Liver (tissue), 3 donors: ENCODE data around the gene TNNT1.

Experiments
- CTCF ChIP-seq: fragments of 150-350 bp; IDR thresholded peaks from 2 replicates; pipeline ENCODE4 v1.5.1; 2017; ENCODE audit warnings: improper control_type of control experiment, low read depth, low read length; ENCODE audit not compliant: missing input control
- EGR1 ChIP-seq, 2 donors: IDR thresholded peaks; 2 replicates each; pipeline ENCODE4 v1.6.1; 2016 to 2018; ENCODE audit warnings: antibody characterized with exemption in 2 of 2, low read depth in 2 of 2
- GABPA ChIP-seq, 2 donors: IDR thresholded peaks in 1 of 2; conservative IDR thresholded peaks in 1 of 2; 2 replicates each; pipeline ENCODE4 v1.6.1; 2016; ENCODE audit warnings: antibody characterized with exemption in 2 of 2, mild to moderate bottlenecking in 1 of 2, moderate library complexity in 1 of 2
- TAF1 ChIP-seq: conservative IDR thresholded peaks from 2 replicates; pipeline ENCODE4 v1.6.1; 2016; ENCODE audit warnings: antibody characterized with exemption, mild to moderate bottlenecking
- TF ChIP-seq, protein P1 (sequence below): IDR thresholded peaks from 2 replicates; pipeline ENCODE4 v1.6.1; 2016; ENCODE audit warnings: antibody characterized with exemption, mild to moderate bottlenecking
- donor health status: healthy.
- donor health status: healthy.

DNA sequence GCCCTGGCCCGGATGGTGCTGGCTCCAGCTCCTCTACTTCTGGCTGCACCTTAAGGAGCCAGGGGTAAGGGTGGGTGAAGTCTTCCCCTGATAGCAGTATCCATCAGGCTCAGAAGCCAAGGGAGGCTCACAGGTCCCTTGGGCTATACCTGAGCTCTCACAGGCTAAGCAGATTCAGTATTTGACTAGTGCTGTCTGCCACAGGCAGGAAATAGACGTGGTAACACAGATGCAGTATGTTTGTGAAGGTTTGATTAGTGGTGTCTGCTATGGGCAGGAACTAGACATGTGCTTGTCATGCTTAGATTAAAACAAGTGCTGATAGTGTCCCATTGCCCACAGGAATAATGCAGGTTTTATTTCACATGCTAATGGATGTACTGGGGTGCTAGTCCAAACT lies 27.1 kb upstream of the TNNT1 start:
- TF ChIP-seq EGR1 (IDR thresholded peaks at IDR 0.05; ENCODE audit: low read depth in 2 of 2): no peak
- no peak for TF ChIP-seq CTCF
- TF ChIP-seq TAF1: no peak
- TF ChIP-seq GABPA (IDR thresholded peaks at IDR 0.05 in 1 of 2, conservative IDR thresholded peaks at IDR 0.05 in 1 of 2): no peak
- TF ChIP-seq, protein P1, sequence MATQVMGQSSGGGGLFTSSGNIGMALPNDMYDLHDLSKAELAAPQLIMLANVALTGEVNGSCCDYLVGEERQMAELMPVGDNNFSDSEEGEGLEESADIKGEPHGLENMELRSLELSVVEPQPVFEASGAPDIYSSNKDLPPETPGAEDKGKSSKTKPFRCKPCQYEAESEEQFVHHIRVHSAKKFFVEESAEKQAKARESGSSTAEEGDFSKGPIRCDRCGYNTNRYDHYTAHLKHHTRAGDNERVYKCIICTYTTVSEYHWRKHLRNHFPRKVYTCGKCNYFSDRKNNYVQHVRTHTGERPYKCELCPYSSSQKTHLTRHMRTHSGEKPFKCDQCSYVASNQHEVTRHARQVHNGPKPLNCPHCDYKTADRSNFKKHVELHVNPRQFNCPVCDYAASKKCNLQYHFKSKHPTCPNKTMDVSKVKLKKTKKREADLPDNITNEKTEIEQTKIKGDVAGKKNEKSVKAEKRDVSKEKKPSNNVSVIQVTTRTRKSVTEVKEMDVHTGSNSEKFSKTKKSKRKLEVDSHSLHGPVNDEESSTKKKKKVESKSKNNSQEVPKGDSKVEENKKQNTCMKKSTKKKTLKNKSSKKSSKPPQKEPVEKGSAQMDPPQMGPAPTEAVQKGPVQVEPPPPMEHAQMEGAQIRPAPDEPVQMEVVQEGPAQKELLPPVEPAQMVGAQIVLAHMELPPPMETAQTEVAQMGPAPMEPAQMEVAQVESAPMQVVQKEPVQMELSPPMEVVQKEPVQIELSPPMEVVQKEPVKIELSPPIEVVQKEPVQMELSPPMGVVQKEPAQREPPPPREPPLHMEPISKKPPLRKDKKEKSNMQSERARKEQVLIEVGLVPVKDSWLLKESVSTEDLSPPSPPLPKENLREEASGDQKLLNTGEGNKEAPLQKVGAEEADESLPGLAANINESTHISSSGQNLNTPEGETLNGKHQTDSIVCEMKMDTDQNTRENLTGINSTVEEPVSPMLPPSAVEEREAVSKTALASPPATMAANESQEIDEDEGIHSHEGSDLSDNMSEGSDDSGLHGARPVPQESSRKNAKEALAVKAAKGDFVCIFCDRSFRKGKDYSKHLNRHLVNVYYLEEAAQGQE: no peak
